H9 (cell line): ENCODE measurements around the gene SPAG7. TPM values are rescaled to one million over a fixed set of nuclear protein-coding genes. Genes with fewer than 3 reads are reported as not detected.

Experiments used
- DNase-seq: peaks from one replicate; pipeline ENCODE4 v3.0.0-alpha.2; 2017
- H2AFZ ChIP-seq: one replicate; pipeline ENCODE4 v1.6.1; 2013; ENCODE audit warnings: mild to moderate bottlenecking, low read length, control low read depth, moderate library complexity
- H2AK5ac ChIP-seq: 2 replicates; pipeline ENCODE4 v1.6.1; 2013; ENCODE audit warnings: low read length, control low read depth, mixed read lengths; ENCODE audit not compliant: insufficient read length
- H2BK120ac ChIP-seq: one replicate; pipeline ENCODE4 v1.6.1; 2013; ENCODE audit warnings: low read depth, mild to moderate bottlenecking, low read length, control low read depth, inconsistent platforms; ENCODE audit not compliant: poor library complexity, severe bottlenecking
- H2BK12ac ChIP-seq: 2 replicates; pipeline ENCODE4 v1.6.1; 2013; ENCODE audit warnings: low read length, control low read depth, mixed read lengths, low read depth; ENCODE audit not compliant: insufficient read length
- H2BK15ac ChIP-seq: 2 replicates; pipeline ENCODE4 v1.6.1; 2013; ENCODE audit warnings: low read depth, low read length, control low read depth
- H2BK20ac ChIP-seq: one replicate; pipeline ENCODE4 v1.6.1; 2013; ENCODE audit warnings: low read depth, mild to moderate bottlenecking, low read length, control low read depth, inconsistent platforms; ENCODE audit not compliant: poor library complexity, severe bottlenecking
- H2BK5ac ChIP-seq: 2 replicates; pipeline ENCODE4 v1.6.1; 2013; ENCODE audit warnings: low read length, control low read depth, mixed read lengths; ENCODE audit not compliant: insufficient read length
- H3K14ac ChIP-seq: 2 replicates; pipeline ENCODE4 v1.6.1; 2013; ENCODE audit warnings: low read length, control low read depth; ENCODE audit not compliant: insufficient read depth
- H3K18ac ChIP-seq: 2 replicates; pipeline ENCODE4 v1.6.1; 2013; ENCODE audit warnings: low read depth, mild to moderate bottlenecking, mixed read lengths, low read length, control low read depth; ENCODE audit not compliant: insufficient read length
- H3K23ac ChIP-seq: 2 replicates; pipeline ENCODE4 v1.6.1; 2013; ENCODE audit warnings: low read length, control low read depth, mixed read lengths, low read depth; ENCODE audit not compliant: insufficient read length
- H3K23me2 ChIP-seq: 2 replicates; pipeline ENCODE4 v1.6.1; 2013; ENCODE audit warnings: low read depth, mild to moderate bottlenecking, mixed read lengths, low read length, control low read depth; ENCODE audit not compliant: insufficient read length, poor library complexity, severe bottlenecking
- H3K27ac ChIP-seq: 2 replicates; pipeline ENCODE4 v1.5.1; 2013; ENCODE audit warnings: low read length, control low read depth, mixed read lengths, low read depth; ENCODE audit not compliant: insufficient read length
- H3K27me3 ChIP-seq: 2 replicates; pipeline ENCODE4 v1.6.1; 2013; ENCODE audit warnings: low read length, control low read depth, inconsistent platforms; ENCODE audit not compliant: insufficient read depth
- H3K4ac ChIP-seq: 2 replicates; pipeline ENCODE4 v1.6.1; 2013; ENCODE audit warnings: low read depth, mild to moderate bottlenecking, control low read depth, inconsistent platforms, low read length, moderate library complexity
- H3K4me1 ChIP-seq: 2 replicates; pipeline ENCODE4 v1.6.1; 2013; ENCODE audit warnings: low read length, control low read depth, inconsistent platforms; ENCODE audit not compliant: insufficient read depth
- H3K4me2 ChIP-seq: 2 replicates; pipeline ENCODE4 v1.6.1; 2013; ENCODE audit warnings: low read length, control low read depth, mixed read lengths; ENCODE audit not compliant: insufficient read length, insufficient read depth
- H3K56ac ChIP-seq: 2 replicates; pipeline ENCODE4 v1.6.1; 2013; ENCODE audit warnings: low read depth, mild to moderate bottlenecking, mixed read lengths, low read length, control low read depth; ENCODE audit not compliant: insufficient read length
- H3K79me1 ChIP-seq: 2 replicates; pipeline ENCODE4 v1.6.1; 2013; ENCODE audit warnings: low read depth, mild to moderate bottlenecking, moderate library complexity, low read length, control low read depth, inconsistent platforms; ENCODE audit not compliant: insufficient read depth, poor library complexity, severe bottlenecking
- H3K79me2 ChIP-seq: 2 replicates; pipeline ENCODE4 v1.6.1; 2013; ENCODE audit warnings: low read length, control low read depth, inconsistent platforms; ENCODE audit not compliant: insufficient read depth
- H3K9ac ChIP-seq: 2 replicates; pipeline ENCODE4 v1.6.1; 2013; ENCODE audit warnings: low read length, control low read depth, mixed read lengths; ENCODE audit not compliant: insufficient read length; ENCODE audit errors: extremely low read depth
- H3K9me3 ChIP-seq: one replicate; pipeline ENCODE4 v1.6.1; 2013; ENCODE audit warnings: low read depth, low read length, inconsistent platforms; ENCODE audit not compliant: control insufficient read depth
- H3T11ph ChIP-seq: one replicate; pipeline ENCODE4 v1.6.1; 2013; ENCODE audit warnings: mild to moderate bottlenecking, low read length, control low read depth, inconsistent platforms
- H4K20me1 ChIP-seq: one replicate; pipeline ENCODE4 v1.6.1; 2013; ENCODE audit not compliant: control insufficient read depth, insufficient read length, insufficient read depth
- H4K5ac ChIP-seq: 2 replicates; pipeline ENCODE4 v1.6.1; 2013; ENCODE audit warnings: low read depth, mild to moderate bottlenecking, mixed read lengths, low read length, control low read depth; ENCODE audit not compliant: insufficient read length
- H4K8ac ChIP-seq: replicated peaks from 2 replicates; pipeline ENCODE4 v1.6.1; 2013; ENCODE audit warnings: low read length, control low read depth, mixed read lengths, low read depth; ENCODE audit not compliant: insufficient read length
- H4K91ac ChIP-seq: 2 replicates; pipeline ENCODE4 v1.6.1; 2013; ENCODE audit warnings: low read depth, mild to moderate bottlenecking, moderate library complexity, mixed read lengths, low read length, control low read depth; ENCODE audit not compliant: insufficient read length
- H3K27ac Mint-ChIP-seq, 3 experiments: 2 replicates in 2 of 3; 3 replicates in 1 of 3; pipeline ENCODE4 v1.8.0; 2020 to 2021; ENCODE audit warnings: mixed read lengths in 3 of 3, mild to moderate bottlenecking in 1 of 3, moderate library complexity in 1 of 3
- H3K27me3 Mint-ChIP-seq: 2 replicates; pipeline ENCODE4 v1.8.0; 2021; ENCODE audit warnings: low read depth, mild to moderate bottlenecking, moderate library complexity, mixed read lengths
- H3K36me3 Mint-ChIP-seq, 3 experiments: 2 replicates in 2 of 3; 3 replicates in 1 of 3; pipeline ENCODE4 v1.8.0; 2020 to 2021; ENCODE audit warnings: low read depth in 3 of 3, mixed read lengths in 3 of 3; ENCODE audit not compliant: insufficient read depth in 1 of 3
- H3K4me1 Mint-ChIP-seq, 2 experiments: 2 replicates each; pipeline ENCODE4 v1.8.0; 2020; ENCODE audit warnings: mixed read lengths in 2 of 2
- H3K4me3 Mint-ChIP-seq, 2 experiments: 2 replicates in 1 of 2; 3 replicates in 1 of 2; pipeline ENCODE4 v1.8.0; 2020 to 2021; ENCODE audit warnings: mild to moderate bottlenecking in 2 of 2, mixed read lengths in 2 of 2, moderate library complexity in 1 of 2
- H3K9me3 Mint-ChIP-seq, 2 experiments: 2 replicates in 1 of 2; 3 replicates in 1 of 2; pipeline ENCODE4 v1.8.0; 2020; ENCODE audit warnings: mild to moderate bottlenecking in 2 of 2, mixed read lengths in 2 of 2, moderate library complexity in 1 of 2
- CTCF ChIP-seq: fragments of 200-600 bp; sonication (generic); conservative IDR thresholded peaks from 3 replicates; pipeline ENCODE4 v1.8.0; 2021; ENCODE audit warnings: antibody characterized with exemption, mild to moderate bottlenecking
- whole genome bisulfite sequencing: extraction: QIAGEN DNeasy Blood & Tissue Kit; methylation state at CpG from one replicate; pipeline ENCODE4 v1.1.7; 2013; ENCODE audit warnings: missing lambda C conversion rate, low lambda C conversion rate, mixed read lengths; ENCODE audit not compliant: insufficient read length; ENCODE audit errors: extremely low coverage; 5-methylcytosine and 5-hydroxymethylcytosine counted together
- total RNA-seq: library from RNA; stranded (reverse); gene quantifications from 2 replicates; pipeline ENCODE4 v1.2.1, GENCODE V29; 2021

Gene SPAG7
- total RNA-seq, 1 experiment from 2014 or later = 102 TPM

- no peak overlapping the region for H3K27ac ChIP-seq
- H3K4ac ChIP-seq = no peak overlapping the region
- H3K18ac ChIP-seq = no peak overlapping the region
- no peak overlapping the region for H3K23ac ChIP-seq
- H3K9me3 ChIP-seq = no peaks in the 10 kb centered on the region
- H2BK5ac ChIP-seq = no peak overlapping the region
- peak overlapping the region; percentile 4 for H3K4me2 ChIP-seq
- no peaks in the 10 kb centered on the region for H3K9me3 Mint-ChIP-seq
- no peak overlapping the region for H3K56ac ChIP-seq
- H2BK120ac ChIP-seq = no peak overlapping the region
- peaks cover 55% of the 10 kb centered on the region for H3K27me3 Mint-ChIP-seq
- no peak overlapping the region for H2AK5ac ChIP-seq
- H3K4me1 ChIP-seq = peaks cover 10% of the 10 kb centered on the region; the same call in 1 of the 2 replicates
- no peak overlapping the region; the same call in 1 of the 2 replicates for H3K14ac ChIP-seq
- no peak overlapping the region for H3T11ph ChIP-seq
- H4K20me1 ChIP-seq = no peaks in the 10 kb centered on the region
- TF ChIP-seq CTCF = no peak
- H3K79me1 ChIP-seq = no peaks in the 10 kb centered on the region
- no peak overlapping the region for H2BK12ac ChIP-seq
- no peak overlapping the region for H4K91ac ChIP-seq
- H3K36me3 Mint-ChIP-seq = peaks cover 20 to 52% (median 24%) of the 10 kb centered on the region in 3 experiments
- peaks cover 10% of the 10 kb centered on the region for H3K23me2 ChIP-seq
- H3K4me3 Mint-ChIP-seq = peak overlapping the region in 1 of 2 experiments; percentile 24; a peak in 3 of 5 replicates
- no peak overlapping the region for H3K9ac ChIP-seq
- peaks cover 21% of the 10 kb centered on the region; the same call in 1 of the 2 replicates for H3K27me3 ChIP-seq
- no peak overlapping the region for H2BK15ac ChIP-seq
- no peak overlapping the region for H2BK20ac ChIP-seq
- DNase-seq = no peak
- H4K8ac ChIP-seq = no peak overlapping the region
- peak overlapping the region in 1 of 3 experiments; percentile 66; a peak in 2 of 7 replicates for H3K27ac Mint-ChIP-seq
- no CpG with 5 or more reads among the region's 10 CpGs for WGBS
- H4K5ac ChIP-seq = no peak overlapping the region
- no peak overlapping the region for H2AFZ ChIP-seq
- H3K79me2 ChIP-seq = peaks cover 2% of the 10 kb centered on the region; the same call in 1 of the 2 replicates
- H3K4me1 Mint-ChIP-seq = peaks cover 31% of the 10 kb centered on the region in 2 experiments
These were observed 5.9 kb upstream of the SPAG7 start for GRCh38 chr17:4973256-4974114.
